Hematopoietic multipotent progenitor cell treated with erythropoietin and hydrocortisone succinate and interleukin-3 and kit ligand, for 17 days (in vitro differentiated cells): ENCODE measurements around the gene B4GALT5.

Experiments used
- DNase-seq: peaks from one replicate; pipeline ENCODE4 v3.0.0-alpha.2; 2015; ENCODE audit warnings: low spot score

Gene B4GALT5

DNA sequence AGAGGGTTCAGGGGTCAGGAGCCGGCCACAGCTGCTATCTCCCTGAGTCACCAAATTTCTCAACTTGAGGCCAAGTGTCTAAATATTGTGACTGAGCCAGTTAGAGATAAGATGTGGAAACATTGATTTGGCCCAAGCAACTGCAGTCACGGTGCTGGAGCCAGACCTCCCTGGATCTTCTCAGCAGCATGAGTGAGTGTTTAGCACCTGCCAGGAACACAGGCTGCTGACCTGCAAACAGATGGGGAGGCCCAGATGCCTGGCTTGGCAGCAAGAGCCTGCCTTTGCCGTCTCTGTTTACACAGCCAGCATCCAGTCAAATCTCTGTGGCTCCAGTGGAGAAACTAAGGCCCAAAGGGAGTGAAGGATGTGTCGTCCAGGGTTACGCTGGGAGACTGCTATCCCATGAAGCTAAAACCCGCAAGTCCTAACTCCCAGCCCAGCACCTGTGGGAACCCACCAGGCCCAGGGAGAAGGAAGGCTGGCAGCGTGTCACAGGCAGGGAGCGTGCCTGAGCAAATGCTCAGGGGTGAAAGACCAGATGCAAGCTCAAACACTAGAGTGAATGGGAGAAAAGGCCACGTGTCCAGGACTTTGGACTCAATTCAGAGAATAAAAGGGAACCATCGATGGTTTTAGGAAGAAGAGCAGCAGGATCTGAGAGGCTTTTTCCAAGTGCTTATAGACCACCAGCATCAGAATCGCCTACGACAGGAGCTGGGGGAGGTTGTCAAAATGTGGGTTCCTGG, 129.8 kb downstream of the B4GALT5 start:
- DNase-seq = no peak

- no peak for DNase-seq
Observed at GRCh38 chr20:49583343-49583668, 130.4 kb downstream of the B4GALT5 start.
